ENCODE data around the gene MUC20.
"Not testable (repeated sequence)": the region's sequence is repeated elsewhere in the genome, so short reads cannot be mapped to it uniquely, and the experiment has no call there.

MUC20 gene

DNA sequence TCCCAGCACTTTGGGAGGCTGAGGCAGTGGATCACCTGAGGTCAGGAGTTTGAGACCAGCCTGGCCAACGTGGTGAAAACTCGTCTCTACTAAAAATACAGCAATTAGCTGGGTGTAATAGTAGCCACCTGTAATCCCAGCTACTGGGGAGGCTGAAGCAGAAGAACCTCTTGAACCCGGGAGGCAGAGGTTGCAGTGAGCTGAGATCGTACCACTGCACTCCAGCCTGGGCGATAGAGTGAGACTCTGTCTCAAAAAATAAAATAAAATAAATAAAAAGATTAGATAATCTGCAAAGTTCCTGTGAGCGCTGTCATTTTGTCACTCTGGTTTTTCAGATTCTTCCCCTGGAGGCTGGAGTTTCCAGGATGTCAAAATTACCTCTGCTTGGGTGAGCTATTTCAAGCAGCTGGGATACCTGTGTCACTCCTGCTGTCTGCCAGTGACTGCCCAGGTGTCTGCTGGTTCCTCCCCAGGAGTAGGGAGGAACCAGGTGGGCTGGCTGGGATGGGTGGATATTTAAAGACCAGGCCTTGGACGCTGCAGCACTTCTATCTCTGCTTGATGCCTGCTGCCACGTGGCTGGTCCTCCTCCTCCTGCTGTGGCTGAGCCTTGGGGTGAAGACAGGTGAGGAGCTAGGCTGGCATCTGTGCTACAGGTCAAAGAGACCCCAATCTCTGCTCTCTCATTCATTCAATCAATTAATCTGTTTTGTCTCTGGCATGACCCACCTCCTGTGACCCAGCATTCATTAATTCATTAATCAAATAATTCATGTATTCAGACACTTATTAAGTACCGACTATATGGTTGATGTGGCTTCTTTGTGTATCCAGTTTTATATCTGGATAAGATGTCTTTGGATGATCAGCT is 19.5 kb upstream of the MUC20 start:
- H3K4me3 ChIP-seq (ENCODE audit: low read length): no peak overlapping the region
- TF ChIP-seq ZNF274 (IDR thresholded peaks at IDR 0.05; ENCODE audit: low read depth, low read length): no peak

DNA sequence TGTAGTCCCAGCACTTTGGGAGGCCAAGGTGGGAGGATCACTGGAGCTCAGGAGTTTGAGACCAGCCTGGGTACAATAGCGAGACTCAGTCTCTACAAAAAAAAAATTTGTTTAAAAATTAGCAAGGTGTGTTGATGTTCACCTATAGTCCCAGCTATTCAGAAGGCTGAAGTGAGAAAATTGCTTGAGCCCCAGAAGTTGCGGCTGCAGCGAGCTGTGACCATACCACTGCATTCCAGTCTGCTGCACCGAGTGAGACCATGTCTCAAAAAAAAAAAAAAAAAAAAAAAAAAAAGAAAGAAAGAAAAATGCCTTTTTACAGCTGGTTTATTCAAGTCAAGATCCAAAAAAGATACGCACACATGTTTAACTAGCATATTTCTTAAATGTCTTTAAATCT is 17.0 kb upstream of the MUC20 start:
- H3K4me3 ChIP-seq (ENCODE audit: low read length): no peak overlapping the region
- TF ChIP-seq ZNF274 (IDR thresholded peaks at IDR 0.05; ENCODE audit: low read depth, low read length): 0 out of 2 replicates have a peak, but pooled peaks have one; percentile 10

DNA sequence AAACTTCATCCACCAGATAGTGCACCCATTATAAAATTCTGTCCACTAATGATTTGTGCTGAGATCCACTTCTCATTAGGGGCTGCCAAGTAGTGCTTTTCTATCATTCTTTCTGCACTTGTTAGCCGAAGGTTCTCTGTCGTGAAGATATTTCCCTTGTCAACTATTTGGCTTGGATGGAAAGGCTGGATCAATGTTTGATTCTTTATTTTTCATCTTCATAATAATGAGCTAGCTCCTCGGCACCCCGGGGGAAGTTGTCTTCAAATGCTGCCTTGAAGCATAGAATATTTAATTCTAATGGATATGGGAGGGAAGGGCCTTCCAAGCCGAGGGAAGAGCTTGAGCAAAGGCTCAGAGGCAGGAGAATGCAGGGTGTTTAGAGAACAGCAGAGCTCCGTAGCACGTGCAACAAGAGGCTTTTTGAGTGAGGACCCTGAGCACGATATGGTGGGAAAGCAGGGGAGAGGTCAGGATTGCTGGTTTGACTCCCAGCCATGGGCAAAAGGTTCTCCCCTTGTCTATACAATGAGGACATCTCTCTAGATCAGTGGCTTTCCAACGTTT is 16.3 kb upstream of the MUC20 start:
- no peak overlapping the region for H3K4me3 ChIP-seq (ENCODE audit: low read length)
- no peak for TF ChIP-seq ZNF274 (IDR thresholded peaks at IDR 0.05; ENCODE audit: low read depth, low read length)

DNA sequence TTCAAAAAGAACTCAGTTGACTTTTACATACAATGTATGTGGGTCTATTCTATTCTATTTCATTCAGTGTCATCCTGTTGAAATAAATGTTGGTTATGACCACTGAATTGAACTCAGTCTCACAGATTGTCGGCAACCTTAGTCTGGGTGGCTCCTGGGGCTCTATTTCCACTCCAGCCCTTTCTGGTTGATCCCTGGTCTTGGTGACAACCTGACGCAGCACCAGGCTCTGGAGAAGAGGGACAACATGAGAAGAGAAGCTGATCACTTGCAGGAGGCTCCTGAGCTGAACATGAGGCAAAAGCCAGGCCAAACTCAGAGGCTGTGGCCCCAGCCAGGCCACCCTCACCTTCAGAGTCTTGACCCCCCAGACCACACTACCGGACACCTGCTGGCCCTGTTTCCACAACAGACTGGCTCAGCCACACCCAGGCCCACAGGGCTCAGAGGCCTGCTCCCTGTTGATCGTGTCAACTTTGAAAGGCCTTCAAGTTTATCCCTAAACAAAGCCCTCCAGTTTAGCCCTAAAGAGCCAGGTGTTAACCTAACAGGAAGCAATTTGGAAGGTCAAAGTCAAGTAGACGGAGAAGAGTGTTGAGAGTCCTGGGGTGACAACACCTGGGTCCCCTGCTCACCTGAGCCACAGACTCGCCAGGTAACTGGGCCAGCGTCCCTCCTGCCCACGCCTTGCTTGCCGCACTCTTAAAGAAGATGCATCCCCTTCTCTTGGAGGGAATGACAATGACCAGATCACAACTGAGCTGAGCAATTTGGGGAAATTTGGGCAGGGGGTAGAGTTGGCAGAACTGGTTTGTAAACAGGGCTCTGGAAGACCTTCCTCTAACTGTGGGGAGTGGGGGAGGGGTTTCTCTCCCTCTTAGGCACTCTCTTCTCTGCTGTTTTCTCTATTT is 15.4 kb upstream of the MUC20 start:
- H3K4me3 ChIP-seq (ENCODE audit: low read length): no peak overlapping the region
- TF ChIP-seq ZNF274 (IDR thresholded peaks at IDR 0.05; ENCODE audit: low read depth, low read length): no peak

DNA sequence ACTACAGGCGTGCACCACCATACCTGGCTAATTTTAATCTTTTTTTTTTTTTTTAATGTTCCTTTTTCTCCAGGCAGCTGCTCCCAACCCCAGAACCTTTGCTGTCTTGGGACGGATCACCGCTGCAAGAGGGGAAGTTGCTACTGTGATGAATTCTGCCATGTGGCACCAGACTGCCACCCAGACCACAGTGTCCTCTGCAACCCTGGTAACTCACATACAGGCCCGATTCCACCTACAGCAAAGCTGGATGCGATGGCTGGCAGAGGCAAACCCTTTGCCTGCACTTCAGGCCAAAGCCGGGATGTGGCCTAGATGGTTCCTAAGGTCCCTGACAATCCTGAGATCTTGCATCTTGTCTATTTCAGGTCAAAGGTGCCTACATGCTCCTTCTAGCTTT is 12.7 kb upstream of the MUC20 start:
- H3K4me3 ChIP-seq (ENCODE audit: low read length): no peak overlapping the region
- no peak for TF ChIP-seq ZNF274 (IDR thresholded peaks at IDR 0.05; ENCODE audit: low read depth, low read length)

DNA sequence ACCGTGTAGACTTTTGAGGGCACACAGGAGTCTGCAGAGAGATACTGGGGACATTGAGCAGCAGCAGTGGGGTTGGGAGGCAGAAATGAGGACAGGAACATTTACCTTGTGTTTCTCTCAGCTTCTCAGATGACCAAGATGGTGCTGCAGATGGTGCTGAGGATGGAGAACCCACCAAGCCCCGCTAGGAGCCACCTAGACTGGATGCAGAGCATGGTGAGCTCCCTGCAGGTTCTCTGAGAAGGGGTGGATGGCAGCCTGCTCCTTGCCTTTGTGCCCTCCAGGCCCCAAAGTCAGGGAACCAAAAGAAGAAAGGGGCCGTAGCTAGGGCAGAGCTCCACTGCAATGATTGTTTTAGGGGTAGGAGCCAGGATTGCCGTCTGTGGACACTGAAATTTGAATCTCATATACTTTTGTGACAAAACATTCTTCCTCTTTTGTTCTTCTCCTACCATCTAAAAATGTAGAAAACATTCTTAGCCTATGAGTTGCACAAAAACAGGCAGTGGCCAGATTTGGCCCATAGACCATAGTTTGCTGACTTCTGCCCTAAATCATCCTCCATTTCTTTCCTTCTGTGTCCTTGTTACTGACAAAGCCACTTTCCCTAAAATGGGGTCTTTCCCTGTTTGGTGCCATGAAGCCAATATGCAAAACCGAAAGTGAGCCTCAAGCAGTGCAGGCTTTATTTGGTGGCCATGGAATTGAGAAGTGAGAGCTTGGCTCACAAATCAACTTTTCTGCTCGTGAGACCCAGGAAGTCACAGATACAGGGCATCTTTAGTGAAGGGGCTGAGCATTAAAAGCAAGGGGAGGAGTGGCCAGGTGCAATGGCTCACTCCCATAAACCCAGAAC is 11.9 kb upstream of the MUC20 start:
- no peak overlapping the region for H3K4me3 ChIP-seq (ENCODE audit: low read length)
- no peak for TF ChIP-seq ZNF274 (IDR thresholded peaks at IDR 0.05; ENCODE audit: low read depth, low read length)

DNA sequence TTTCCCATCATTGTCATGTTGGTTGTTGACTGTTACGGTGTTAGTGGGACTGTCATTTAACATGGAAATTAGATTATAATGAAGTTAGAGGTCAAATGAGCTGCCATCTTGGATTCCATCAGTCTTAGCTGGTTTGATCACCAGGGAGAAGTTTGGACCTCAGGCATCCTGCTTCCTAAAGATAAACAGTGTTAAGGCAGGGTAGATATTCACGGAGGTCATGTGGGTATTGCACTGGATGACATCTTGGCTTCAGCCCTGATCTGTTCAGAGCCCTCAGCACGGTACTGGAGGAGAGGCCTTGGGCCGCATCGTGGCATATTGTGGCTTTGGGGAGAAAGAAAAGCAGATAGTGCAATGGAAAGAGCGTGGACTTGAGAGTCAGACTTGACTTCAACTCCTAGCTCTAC is 11.1 kb upstream of the MUC20 start:
- H3K4me3 ChIP-seq (ENCODE audit: low read length): no peak overlapping the region
- TF ChIP-seq ZNF274 (IDR thresholded peaks at IDR 0.05; ENCODE audit: low read depth, low read length): no peak

DNA sequence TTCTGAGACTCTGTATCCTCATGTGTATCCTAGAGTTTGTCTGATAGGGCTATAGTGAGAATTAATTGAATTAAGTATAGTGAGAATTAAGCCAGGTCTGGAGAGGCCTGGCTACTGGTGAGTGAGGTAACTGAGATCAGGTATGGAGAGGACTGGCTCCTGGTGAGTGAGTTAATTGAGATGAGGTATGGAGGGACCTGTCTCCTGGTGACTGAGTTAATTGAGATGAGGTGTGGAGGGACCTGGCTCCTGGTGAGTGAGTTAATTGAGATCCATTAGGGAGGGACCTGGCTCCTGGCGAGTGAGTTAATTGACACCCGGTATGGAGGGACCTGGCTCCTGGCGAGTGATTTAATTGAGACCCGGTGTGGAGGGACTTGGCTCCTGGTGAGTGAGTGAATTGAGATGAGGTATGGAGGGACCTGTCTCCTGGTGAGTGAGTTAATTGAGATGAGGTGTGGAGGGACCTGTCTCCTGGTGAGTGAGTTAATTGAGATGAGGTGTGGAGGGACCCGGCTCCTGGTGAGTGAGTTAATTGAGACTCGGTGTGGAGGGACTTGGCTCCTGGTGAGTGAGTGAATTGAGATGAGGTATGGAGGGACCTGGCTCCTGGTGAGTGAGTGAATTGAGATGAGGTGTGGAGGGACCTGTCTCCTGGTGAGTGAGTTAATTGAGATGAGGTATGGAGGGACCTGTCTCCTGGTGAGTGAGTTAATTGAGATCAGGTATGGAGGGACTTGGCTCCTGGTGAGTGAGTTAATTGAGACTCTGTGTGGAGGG is 10.5 kb upstream of the MUC20 start:
- not testable (repeated sequence) for H3K4me3 ChIP-seq (ENCODE audit: low read length)

DNA sequence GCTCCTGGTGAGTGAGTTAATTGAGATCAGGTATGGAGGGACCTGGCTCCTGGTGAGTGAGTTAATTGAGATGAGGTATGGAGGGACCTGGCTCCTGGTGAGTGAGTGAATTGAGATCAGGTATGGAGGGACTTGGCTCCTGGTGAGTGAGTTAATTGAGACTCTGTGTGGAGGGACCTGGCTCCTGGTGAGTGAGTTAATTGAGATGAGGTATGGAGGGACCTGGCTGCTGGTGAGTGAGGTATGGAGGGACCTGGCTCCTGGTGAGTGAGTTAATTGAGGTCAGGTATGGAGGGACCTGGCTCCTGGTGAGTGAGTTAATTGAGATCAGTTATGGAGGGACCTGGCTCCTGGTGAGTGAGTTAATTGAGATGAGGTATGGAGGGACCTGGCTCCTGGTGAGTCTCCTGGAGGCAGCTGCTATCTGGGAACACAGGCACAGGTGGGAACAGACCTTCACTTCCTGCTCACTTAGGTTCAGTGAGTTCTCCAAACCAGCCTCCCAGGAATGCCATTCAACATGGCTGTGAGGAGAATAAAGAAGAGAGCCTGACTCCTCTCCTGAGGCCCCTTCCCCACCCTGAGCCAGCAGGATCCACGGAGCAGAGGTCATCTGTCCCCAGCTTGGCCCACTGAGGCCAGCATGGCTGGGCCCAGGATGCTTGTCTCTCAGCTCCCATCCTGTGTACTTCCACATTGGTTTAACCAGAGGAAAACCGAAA is 9.5 kb upstream of the MUC20 start:
- H3K4me3 ChIP-seq (ENCODE audit: low read length): not testable (repeated sequence)

DNA sequence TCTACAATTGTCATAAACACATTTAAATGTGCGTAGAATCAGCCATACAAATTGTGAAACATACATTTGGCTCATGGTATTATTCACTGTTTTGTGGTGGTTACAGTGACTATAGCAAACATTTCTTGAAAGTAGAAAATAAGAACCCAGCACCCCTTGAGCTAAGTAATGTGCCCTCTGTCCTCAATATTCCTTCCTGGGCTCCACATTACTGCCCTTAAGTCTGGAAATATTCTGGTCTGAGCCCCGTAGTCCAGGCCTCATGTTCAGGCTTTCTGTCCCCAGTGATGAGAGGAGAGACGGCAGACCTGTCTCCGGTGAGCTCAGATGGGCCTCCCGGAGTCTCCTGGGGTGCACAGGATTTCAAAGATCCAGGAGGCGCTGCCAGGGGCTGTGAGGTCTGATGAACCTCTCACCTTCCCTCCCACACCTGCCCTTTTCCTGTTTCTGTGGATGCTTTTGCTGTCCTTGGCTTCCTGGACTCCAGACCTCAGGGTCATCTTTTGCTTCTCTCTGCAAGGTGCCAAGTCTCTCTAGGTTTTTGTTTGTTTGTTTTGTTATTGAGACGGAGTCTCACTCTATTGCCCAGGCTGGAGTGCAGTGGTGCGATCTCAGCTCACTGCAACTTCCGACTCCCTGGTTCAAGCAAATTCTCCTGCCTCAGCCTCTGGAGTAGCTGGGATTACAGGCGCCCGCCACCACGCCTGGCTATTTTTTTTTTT is 8.8 kb upstream of the MUC20 start:
- TF ChIP-seq ZNF274 (IDR thresholded peaks at IDR 0.05; ENCODE audit: low read depth, low read length): no peak
- no peak overlapping the region for H3K4me3 ChIP-seq (ENCODE audit: low read length)

DNA sequence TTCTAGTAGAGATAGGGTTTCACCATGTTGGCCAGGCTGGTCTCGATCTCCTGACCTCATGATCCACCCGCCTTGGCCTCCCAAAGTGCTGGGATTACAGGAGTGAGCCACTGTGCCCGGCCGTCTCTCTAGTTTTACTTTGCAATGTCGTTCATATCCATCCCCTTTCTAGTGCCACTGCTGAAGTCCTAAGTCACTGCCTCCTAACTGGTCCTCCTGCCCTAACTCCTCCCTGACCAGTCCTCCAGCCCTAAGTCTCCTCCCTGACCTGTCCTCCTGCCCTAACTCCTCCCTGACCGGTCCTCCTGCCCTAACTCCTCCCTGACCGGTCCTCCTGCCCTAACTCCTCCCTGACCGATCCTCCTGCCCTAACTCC is 8.3 kb upstream of the MUC20 start:
- not testable (repeated sequence) for H3K4me3 ChIP-seq (ENCODE audit: low read length)

DNA sequence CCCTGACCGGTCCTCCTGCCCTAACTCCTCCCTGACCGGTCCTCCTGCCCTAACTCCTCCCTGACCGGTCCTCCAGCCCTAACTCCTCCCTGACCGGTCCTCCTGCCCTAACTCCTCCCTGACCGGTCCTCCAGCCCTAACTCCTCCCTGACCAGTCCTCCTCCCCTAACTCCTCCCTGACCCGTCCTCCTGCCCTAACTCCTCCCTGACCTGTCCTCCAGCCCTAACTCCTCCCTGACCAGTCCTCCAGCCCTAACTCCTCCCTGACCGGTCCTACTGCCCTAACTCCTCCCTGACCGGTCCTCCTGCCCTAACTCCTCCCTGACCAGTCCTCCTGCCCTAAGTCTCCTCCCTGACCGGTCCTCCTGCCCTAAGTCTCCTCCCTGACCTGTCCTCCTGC is 7.6 kb upstream of the MUC20 start:
- H3K4me3 ChIP-seq (ENCODE audit: low read length): not testable (repeated sequence)
